BE2C (cell line): ENCODE data around the gene NFATC2.

Experiments
- DNase-seq: peaks from one replicate; pipeline ENCODE4 v3.0.0-alpha.2; 2020
- H3K27me3 ChIP-seq: fragments of 250-450 bp; sonication (Bioruptor Pico); 2 replicates; pipeline ENCODE4 v1.5.1; 2020; ENCODE audit warnings: mild to moderate bottlenecking
- H3K36me3 ChIP-seq: fragments of 250-450 bp; sonication (Bioruptor Pico); 2 replicates; pipeline ENCODE4 v1.5.1; 2020; ENCODE audit warnings: mild to moderate bottlenecking
- H3K4me1 ChIP-seq: fragments of 250-450 bp; sonication (Bioruptor Pico); 2 replicates; pipeline ENCODE4 v1.5.1; 2020
- H3K4me3 ChIP-seq: 2 replicates; pipeline ENCODE4 v1.5.1; 2011; ENCODE audit warnings: low read depth, low read length
- H3K9me3 ChIP-seq: fragments of 250-450 bp; sonication (Bioruptor Pico); 2 replicates; pipeline ENCODE4 v1.5.1; 2020
- CTCF ChIP-seq: IDR thresholded peaks from 2 replicates; pipeline ENCODE4 v1.5.1; 2012; ENCODE audit warnings: mild to moderate bottlenecking, low read depth, low read length

Gene NFATC2

GRCh38 chr20:51578145-51578459, 35.6 kb upstream of the NFATC2 start:
- Histone ChIP-seq H3K27me3 (no peaks in the 10 kb centered on the region), H3K4me1 (no peaks in the 10 kb centered on the region), H3K36me3 (no peaks in the 10 kb centered on the region), H3K4me3 (no peak overlapping the region), H3K9me3 (no peaks in the 10 kb centered on the region)
- no peak for TF ChIP-seq CTCF
- no peak for DNase-seq

GRCh38 chr20:51577432-51578144, 35.1 kb upstream of the NFATC2 start:
- no peak for TF ChIP-seq CTCF
- DNase-seq = no peak
- H3K36me3 ChIP-seq = no peaks in the 10 kb centered on the region
- no peak overlapping the region for H3K4me3 ChIP-seq
- no peaks in the 10 kb centered on the region for H3K9me3 ChIP-seq
- H3K4me1 ChIP-seq = no peaks in the 10 kb centered on the region
- no peaks in the 10 kb centered on the region for H3K27me3 ChIP-seq

GRCh38 chr20:51575486-51575885, 33.0 kb upstream of the NFATC2 start:
- TF ChIP-seq CTCF = no peak
- Histone ChIP-seq H3K4me3 (no peak overlapping the region), H3K36me3 (no peaks in the 10 kb centered on the region), H3K9me3 (no peaks in the 10 kb centered on the region), H3K4me1 (no peaks in the 10 kb centered on the region), H3K27me3 (0 out of 2 replicates have a peak, but pooled peaks cover 3% of the 10 kb centered on the region)
- no peak for DNase-seq

GRCh38 chr20:51574248-51575033, 31.9 kb upstream of the NFATC2 start:
- no peak for DNase-seq
- no peaks in the 10 kb centered on the region for H3K36me3 ChIP-seq
- no peak overlapping the region for H3K4me3 ChIP-seq
- no peak for TF ChIP-seq CTCF
- 0 out of 2 replicates have a peak, but pooled peaks cover 3% of the 10 kb centered on the region for H3K27me3 ChIP-seq
- H3K4me1 ChIP-seq = no peaks in the 10 kb centered on the region
- H3K9me3 ChIP-seq = no peaks in the 10 kb centered on the region

GRCh38 chr20:51573576-51574243, 31.2 kb upstream of the NFATC2 start:
- H3K4me1 ChIP-seq = no peaks in the 10 kb centered on the region
- no peak for DNase-seq
- no peak for TF ChIP-seq CTCF
- no peak overlapping the region for H3K4me3 ChIP-seq
- no peaks in the 10 kb centered on the region for H3K9me3 ChIP-seq
- no peaks in the 10 kb centered on the region for H3K36me3 ChIP-seq
- H3K27me3 ChIP-seq = 0 out of 2 replicates have a peak, but pooled peaks cover 3% of the 10 kb centered on the region
